GM20431 (cell line): ENCODE results near the gene PGAP3.

Experiments
- in situ Hi-C: fragments of 300-500 bp; cut with MseI, MboI; formaldehyde crosslinking; loops from one replicate; pipeline ENCODE4 v1.15.0; 2020; ENCODE audit warnings: low sequenced_read_pairs; ENCODE audit not compliant: unreplicated experiment

Gene PGAP3

DNA sequence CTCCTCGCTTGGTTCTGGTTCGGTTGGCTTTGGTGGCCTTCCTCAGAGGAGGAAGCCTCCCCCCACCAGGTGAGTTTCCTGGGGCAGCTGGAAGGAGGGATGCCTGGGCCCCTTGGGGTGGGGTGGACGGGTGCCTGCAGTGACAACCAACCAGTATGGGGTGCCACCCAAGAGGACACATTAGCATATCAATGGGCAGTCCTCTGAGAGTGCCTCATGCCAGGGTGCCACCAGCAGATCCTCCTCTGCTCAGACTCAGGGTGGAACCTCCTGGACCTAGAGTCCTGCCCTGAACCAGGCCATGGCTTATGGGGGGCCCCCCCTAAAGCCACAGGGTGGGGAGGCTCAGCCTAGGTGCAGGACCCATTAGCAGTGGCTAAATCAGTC, 58.4 kb downstream of the PGAP3 start:
- in situ Hi-C loops: loop anchor here (25.0 kb wide), 1 partner anchor 108 kb away; the partner anchor contains the start of genes GRB7 and MIEN1

GRCh38 chr17:39628655-39629493, 59.0 kb downstream of the PGAP3 start:
- in situ Hi-C loops: loop anchor here (25.0 kb wide), 1 partner anchor 108 kb away; the partner anchor contains the start of genes GRB7 and MIEN1

GRCh38 chr17:39627712-39628516, 59.9 kb downstream of the PGAP3 start:
- in situ Hi-C loops: loop anchor here (25.0 kb wide), 1 partner anchor 109 kb away; the partner anchor contains the start of genes GRB7 and MIEN1

GRCh38 chr17:39627047-39627711, 60.7 kb downstream of the PGAP3 start:
- in situ Hi-C loops: loop anchor here (25.0 kb wide), 1 partner anchor 110 kb away; the partner anchor contains the start of genes GRB7 and MIEN1

DNA sequence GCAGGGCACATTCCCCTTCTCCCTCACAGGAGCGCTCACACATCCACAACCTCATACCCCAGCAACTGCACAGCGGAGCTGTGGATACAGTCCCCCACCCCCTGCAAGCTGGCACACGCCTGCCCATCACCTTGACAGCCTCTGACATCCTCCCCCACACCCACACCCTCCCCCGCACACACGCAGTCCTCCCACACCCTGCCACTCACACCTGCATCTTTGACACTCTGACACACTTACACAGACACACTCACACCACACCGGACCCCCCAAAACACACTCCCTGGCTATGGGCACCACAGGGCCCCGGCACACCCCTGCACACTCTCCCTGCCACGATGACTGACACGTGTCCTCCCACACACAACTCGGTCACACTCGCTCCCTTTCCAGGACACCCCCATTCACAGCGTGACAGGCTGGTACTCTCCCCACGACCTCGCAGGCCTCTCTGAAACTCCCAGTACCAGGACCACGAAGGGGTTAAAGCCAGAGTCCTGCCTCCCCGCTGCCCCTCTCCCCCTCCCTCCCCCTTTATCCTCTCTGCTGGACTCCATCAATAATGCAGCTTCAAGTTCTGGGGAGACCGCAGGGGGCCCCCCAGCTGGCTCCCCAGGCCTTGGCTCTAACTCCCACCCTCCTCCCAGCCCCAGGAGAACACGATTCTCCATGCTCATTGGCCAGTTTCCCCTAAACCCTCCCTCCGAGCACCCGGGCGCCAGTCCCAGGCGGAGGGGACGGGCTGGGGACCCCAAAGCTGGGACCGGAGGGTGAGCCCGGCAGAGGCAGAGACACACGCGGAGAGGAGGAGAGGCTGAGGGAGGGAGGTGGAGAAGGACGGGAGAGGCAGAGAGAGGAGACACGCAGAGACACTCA, 61.4 kb downstream of the PGAP3 start, which contains the start of gene PPP1R1B:
TSS of gene PPP1R1B (plus strand) at position 782 of the 876 bp plus-strand sequence. CDS start 441 bp downstream, outside the sequence.
- in situ Hi-C loops: loop anchor here (25.0 kb wide), 1 partner anchor 111 kb away; the partner anchor contains the start of genes GRB7 and MIEN1

DNA sequence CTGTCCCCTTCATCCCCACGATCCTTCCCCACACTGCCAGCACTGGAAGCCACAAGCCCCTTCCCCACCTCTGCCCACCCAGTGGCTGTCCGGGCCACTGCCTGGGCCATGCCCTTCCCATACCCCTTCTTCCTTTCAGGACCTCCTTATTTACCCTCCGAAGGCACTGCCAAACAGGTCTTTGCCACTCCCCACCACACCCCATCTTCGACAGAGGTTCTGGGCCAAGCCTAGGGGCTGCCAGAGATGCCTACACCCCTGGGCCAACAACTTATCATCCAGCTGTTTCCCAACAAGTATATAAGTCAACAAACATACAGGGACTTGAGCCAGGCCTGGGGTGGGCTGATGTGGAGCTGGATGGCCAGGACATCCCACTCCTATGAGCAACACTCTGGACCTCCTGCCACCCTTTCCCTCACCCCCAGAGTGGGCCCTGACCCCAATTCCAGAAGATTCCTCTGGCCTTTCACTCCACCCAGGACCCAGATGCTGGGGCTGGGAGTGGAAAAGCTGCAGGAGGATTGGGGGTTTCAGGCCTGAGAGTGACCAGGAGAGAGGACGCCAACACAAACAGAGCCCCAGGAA, 62.6 kb downstream of the PGAP3 start:
- in situ Hi-C loops: loop anchor here (25.0 kb wide), 1 partner anchor 112 kb away; the partner anchor contains the start of genes GRB7 and MIEN1

- in situ Hi-C loops: no loop called here
Observed at GRCh38 chr17:39624313-39624712, 63.5 kb downstream of the PGAP3 start.

GRCh38 chr17:39623356-39623950, 64.4 kb downstream of the PGAP3 start:
- in situ Hi-C loops: no loop called here

- in situ Hi-C loops: no loop called here
Observed at GRCh38 chr17:39622380-39623006, 65.4 kb downstream of the PGAP3 start.

DNA sequence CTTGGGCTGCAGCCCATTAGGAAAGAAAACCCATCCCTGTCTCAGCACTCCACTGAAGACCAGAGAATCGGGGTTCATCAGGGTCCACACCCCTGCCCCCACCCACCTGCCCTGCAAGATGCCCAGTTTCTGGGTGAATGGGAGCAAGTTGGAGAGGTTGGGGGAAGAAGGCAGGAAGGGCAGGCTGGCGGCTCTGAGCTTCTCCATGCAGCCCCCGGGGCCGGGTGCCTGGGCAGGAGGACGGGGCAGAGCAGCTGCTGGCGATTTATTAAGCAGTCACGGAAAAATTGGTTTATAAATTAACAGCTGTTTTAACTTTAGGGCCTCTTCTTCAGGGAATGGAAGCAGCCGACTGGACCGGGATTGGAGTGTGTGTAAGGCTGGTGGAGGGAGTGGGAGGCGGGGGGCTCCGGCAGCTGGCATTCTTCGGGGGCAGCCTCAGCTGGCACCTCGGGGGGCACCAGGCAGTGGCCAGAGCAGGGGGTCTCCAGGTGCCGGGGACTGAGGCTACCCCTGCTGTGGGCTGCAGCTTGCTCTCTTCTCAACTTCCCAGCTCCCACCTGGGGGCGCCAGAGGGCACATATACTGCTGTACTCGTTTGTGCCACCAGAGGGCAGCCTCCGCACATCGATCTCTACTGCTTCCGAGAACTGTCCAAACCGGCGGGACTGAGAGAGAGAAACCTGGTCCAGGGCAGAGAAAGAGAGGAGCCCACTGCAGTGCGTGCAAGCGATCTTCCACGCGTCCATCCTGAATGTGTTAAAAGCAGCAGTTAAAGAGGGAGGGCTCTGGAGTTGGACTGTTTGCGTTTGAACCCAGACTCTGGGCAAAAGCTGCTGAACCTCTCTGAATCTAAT, 66.1 kb downstream of the PGAP3 start:
- in situ Hi-C loops: no loop called here
